GM23338 (cell line): Measurements from ENCODE around the gene RAP1GAP2. TPM values are rescaled to one million over a fixed set of nuclear protein-coding genes. Genes with fewer than 3 reads are reported as not detected.
A peak's percentile ranks its signal among the peaks of the same experiment; 100 is the strongest.

ENCODE experiments used
- ATAC-seq: fragments of 200-7000 bp; cut with Tn5 transposase; 3 replicates; pipeline ENCODE4 v1.9.1; 2020
- DNase-seq: peaks from one replicate; pipeline ENCODE4 v3.0.0-alpha.2; 2015; ENCODE audit warnings: low spot score
- H2AFZ ChIP-seq: fragments of 200-600 bp; sonication (generic); 2 replicates; pipeline ENCODE4 v1.8.0; 2016; ENCODE audit warnings: antibody characterized with exemption, mild to moderate bottlenecking, moderate library complexity
- H3F3A ChIP-seq: fragments of 200-600 bp; sonication (generic); replicated peaks from 2 replicates; pipeline ENCODE4 v1.8.0; 2017; ENCODE audit warnings: antibody characterized with exemption, mixed run types, low read depth
- H3K27ac ChIP-seq: fragments of 200-600 bp; sonication (generic); 2 replicates; pipeline ENCODE4 v1.6.1; 2016; ENCODE audit warnings: low read depth
- H3K27me3 ChIP-seq: fragments of 200-600 bp; sonication (generic); 2 replicates; pipeline ENCODE4 v1.8.0; 2016; ENCODE audit warnings: mild to moderate bottlenecking, mixed run types, moderate library complexity; ENCODE audit not compliant: insufficient read depth
- H3K36me3 ChIP-seq: fragments of 200-600 bp; sonication (generic); 2 replicates; pipeline ENCODE4 v1.8.0; 2016; ENCODE audit warnings: mild to moderate bottlenecking; ENCODE audit not compliant: insufficient read depth
- H3K4me1 ChIP-seq: fragments of 200-600 bp; sonication (generic); 2 replicates; pipeline ENCODE4 v1.8.0; 2016; ENCODE audit warnings: mild to moderate bottlenecking, moderate library complexity; ENCODE audit not compliant: insufficient read depth
- H3K4me2 ChIP-seq: fragments of 200-600 bp; sonication (generic); 2 replicates; pipeline ENCODE4 v1.7.1; 2017; ENCODE audit warnings: mixed run types
- H3K4me3 ChIP-seq: fragments of 200-600 bp; sonication (generic); 2 replicates; pipeline ENCODE4 v1.6.1; 2016; ENCODE audit warnings: mixed run types
- H3K79me2 ChIP-seq: fragments of 200-600 bp; sonication (generic); replicated peaks from 2 replicates; pipeline ENCODE4 v1.8.0; 2017; ENCODE audit warnings: mild to moderate bottlenecking; ENCODE audit not compliant: insufficient read depth
- H3K9me2 ChIP-seq: fragments of 200-600 bp; sonication (generic); 2 replicates; pipeline ENCODE4 v1.8.0; 2017; ENCODE audit not compliant: insufficient read depth
- H4K20me1 ChIP-seq: fragments of 200-600 bp; sonication (generic); replicated peaks from 2 replicates; pipeline ENCODE4 v1.8.0; 2017; ENCODE audit warnings: mild to moderate bottlenecking; ENCODE audit not compliant: insufficient read depth
- H3K27ac Mint-ChIP-seq: 2 replicates; pipeline ENCODE4 v1.8.0; 2020; ENCODE audit warnings: inconsistent platforms, mild to moderate bottlenecking, moderate library complexity, mixed read lengths
- H3K27me3 Mint-ChIP-seq: 3 replicates; pipeline ENCODE4 v1.8.0; 2022; ENCODE audit warnings: low read depth, mild to moderate bottlenecking, moderate library complexity, mixed read lengths, inconsistent platforms; ENCODE audit not compliant: insufficient read depth, poor library complexity
- H3K36me3 Mint-ChIP-seq: 3 replicates; pipeline ENCODE4 v1.8.0; 2021; ENCODE audit warnings: low read depth, mild to moderate bottlenecking, inconsistent platforms, moderate library complexity, mixed read lengths
- H3K4me1 Mint-ChIP-seq: 3 replicates; pipeline ENCODE4 v1.8.0; 2020; ENCODE audit warnings: mild to moderate bottlenecking, inconsistent platforms, mixed read lengths
- H3K4me3 Mint-ChIP-seq: 3 replicates; pipeline ENCODE4 v1.8.0; 2021; ENCODE audit warnings: moderate library complexity, mild to moderate bottlenecking, inconsistent platforms, mixed read lengths
- H3K9me3 Mint-ChIP-seq: 3 replicates; pipeline ENCODE4 v1.8.0; 2020; ENCODE audit warnings: moderate library complexity, mild to moderate bottlenecking, inconsistent platforms, mixed read lengths
- CREB1 ChIP-seq: fragments of 250-450 bp; sonication (Bioruptor Pico); IDR thresholded peaks from 2 replicates; pipeline ENCODE4 v1.5.0; 2020; ENCODE audit warnings: low read depth, mild to moderate bottlenecking, moderate library complexity
- ETS1 ChIP-seq: IDR thresholded peaks from 2 replicates; pipeline ENCODE4 v1.6.1; 2016; ENCODE audit warnings: antibody characterized with exemption
- EZH2 ChIP-seq: fragments of 200-600 bp; sonication (generic); IDR thresholded peaks from one replicate; pipeline ENCODE4 v1.8.0; 2017; ENCODE audit warnings: antibody characterized with exemption, mild to moderate bottlenecking, low read depth; ENCODE audit not compliant: unreplicated experiment
- EZH2phosphoT487 ChIP-seq: fragments of 200-600 bp; sonication (generic); IDR thresholded peaks from one replicate; pipeline ENCODE4 v1.8.1; 2018; ENCODE audit warnings: antibody characterized with exemption; ENCODE audit not compliant: unreplicated experiment
- JUNB ChIP-seq: IDR thresholded peaks from one replicate; pipeline ENCODE4 v1.6.1; 2016; ENCODE audit warnings: antibody characterized with exemption; ENCODE audit not compliant: unreplicated experiment
- ZNF114 ChIP-seq: fragments of 250-450 bp; sonication (Bioruptor Pico); IDR thresholded peaks from 2 replicates; pipeline ENCODE4 v1.5.0; 2020; ENCODE audit warnings: mild to moderate bottlenecking, moderate library complexity
- ZNF331 ChIP-seq: fragments of 250-450 bp; sonication (Bioruptor Pico); IDR thresholded peaks from 2 replicates; pipeline ENCODE4 v1.5.0; 2020; ENCODE audit warnings: low read depth, mild to moderate bottlenecking, moderate library complexity
- polyA plus RNA-seq: library from polyadenylated mRNA; unstranded; fragments of >200 nt; fragmentation: Nextera tagmentation; extraction: Ambion mirVana; gene quantifications from 2 replicates; pipeline ENCODE4 v1.2.1, GENCODE V29; 2016
- total RNA-seq: library from RNA; depleted of rRNA; stranded (reverse); fragments of >200 nt; shearing (Covaris generic); gene quantifications from 2 replicates; pipeline ENCODE4 v1.2.3, GENCODE V29; 2014
- TF ChIP-seq, protein P1 (sequence below): IDR thresholded peaks from one replicate; pipeline ENCODE4 v1.6.1; 2018; ENCODE audit warnings: antibody characterized with exemption; ENCODE audit not compliant: unreplicated experiment
- TF ChIP-seq, protein P2 (sequence below), 2 experiments: fragments of 200-600 bp in 1 of 2; sonication (generic) in 1 of 2; conservative IDR thresholded peaks; 2 replicates each; pipeline versions ENCODE4 v1.5.1 to v1.6.1; 2016 to 2017; ENCODE audit warnings: antibody characterized with exemption in 2 of 2, low read depth in 2 of 2, mild to moderate bottlenecking in 2 of 2, moderate library complexity in 1 of 2

Gene RAP1GAP2
- total and polyA plus RNA-seq, 2 experiments from 2014 or later = 17.8 to 46.1 TPM

GRCh38 chr17:2899906-2900305 lies 103.7 kb downstream of the RAP1GAP2 start (continued):
- TF ChIP-seq, protein P1, sequence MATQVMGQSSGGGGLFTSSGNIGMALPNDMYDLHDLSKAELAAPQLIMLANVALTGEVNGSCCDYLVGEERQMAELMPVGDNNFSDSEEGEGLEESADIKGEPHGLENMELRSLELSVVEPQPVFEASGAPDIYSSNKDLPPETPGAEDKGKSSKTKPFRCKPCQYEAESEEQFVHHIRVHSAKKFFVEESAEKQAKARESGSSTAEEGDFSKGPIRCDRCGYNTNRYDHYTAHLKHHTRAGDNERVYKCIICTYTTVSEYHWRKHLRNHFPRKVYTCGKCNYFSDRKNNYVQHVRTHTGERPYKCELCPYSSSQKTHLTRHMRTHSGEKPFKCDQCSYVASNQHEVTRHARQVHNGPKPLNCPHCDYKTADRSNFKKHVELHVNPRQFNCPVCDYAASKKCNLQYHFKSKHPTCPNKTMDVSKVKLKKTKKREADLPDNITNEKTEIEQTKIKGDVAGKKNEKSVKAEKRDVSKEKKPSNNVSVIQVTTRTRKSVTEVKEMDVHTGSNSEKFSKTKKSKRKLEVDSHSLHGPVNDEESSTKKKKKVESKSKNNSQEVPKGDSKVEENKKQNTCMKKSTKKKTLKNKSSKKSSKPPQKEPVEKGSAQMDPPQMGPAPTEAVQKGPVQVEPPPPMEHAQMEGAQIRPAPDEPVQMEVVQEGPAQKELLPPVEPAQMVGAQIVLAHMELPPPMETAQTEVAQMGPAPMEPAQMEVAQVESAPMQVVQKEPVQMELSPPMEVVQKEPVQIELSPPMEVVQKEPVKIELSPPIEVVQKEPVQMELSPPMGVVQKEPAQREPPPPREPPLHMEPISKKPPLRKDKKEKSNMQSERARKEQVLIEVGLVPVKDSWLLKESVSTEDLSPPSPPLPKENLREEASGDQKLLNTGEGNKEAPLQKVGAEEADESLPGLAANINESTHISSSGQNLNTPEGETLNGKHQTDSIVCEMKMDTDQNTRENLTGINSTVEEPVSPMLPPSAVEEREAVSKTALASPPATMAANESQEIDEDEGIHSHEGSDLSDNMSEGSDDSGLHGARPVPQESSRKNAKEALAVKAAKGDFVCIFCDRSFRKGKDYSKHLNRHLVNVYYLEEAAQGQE = no peak
- TF ChIP-seq EZH2 (no peak), EZH2phosphoT487 (no peak), CREB1 (no peak), ZNF114 (no peak), ZNF331 (no peak)

GRCh38 chr17:2900842-2901241 lies 104.6 kb downstream of the RAP1GAP2 start:
- H3K4me3 Mint-ChIP-seq = no peak overlapping the region
- Histone ChIP-seq H3K4me1 (peaks cover 22% of the 10 kb centered on the region; the same call in 1 of the 2 replicates), H3K4me3 (no peak overlapping the region), H3K4me2 (no peak overlapping the region), H4K20me1 (peaks cover 56% of the 10 kb centered on the region), H3K27me3 (no peaks in the 10 kb centered on the region), H2AFZ (no peak overlapping the region), H3F3A (no peaks in the 10 kb centered on the region), H3K27ac (no peak overlapping the region), H3K36me3 (no peaks in the 10 kb centered on the region), H3K9me2 (no peaks in the 10 kb centered on the region), H3K79me2 (peaks cover 95% of the 10 kb centered on the region)
- DNase-seq (no peak), ATAC-seq (no peak)
- peaks cover 39% of the 10 kb centered on the region for H3K4me1 Mint-ChIP-seq
- no peak for TF ChIP-seq ZNF331
- TF ChIP-seq, protein P2, sequence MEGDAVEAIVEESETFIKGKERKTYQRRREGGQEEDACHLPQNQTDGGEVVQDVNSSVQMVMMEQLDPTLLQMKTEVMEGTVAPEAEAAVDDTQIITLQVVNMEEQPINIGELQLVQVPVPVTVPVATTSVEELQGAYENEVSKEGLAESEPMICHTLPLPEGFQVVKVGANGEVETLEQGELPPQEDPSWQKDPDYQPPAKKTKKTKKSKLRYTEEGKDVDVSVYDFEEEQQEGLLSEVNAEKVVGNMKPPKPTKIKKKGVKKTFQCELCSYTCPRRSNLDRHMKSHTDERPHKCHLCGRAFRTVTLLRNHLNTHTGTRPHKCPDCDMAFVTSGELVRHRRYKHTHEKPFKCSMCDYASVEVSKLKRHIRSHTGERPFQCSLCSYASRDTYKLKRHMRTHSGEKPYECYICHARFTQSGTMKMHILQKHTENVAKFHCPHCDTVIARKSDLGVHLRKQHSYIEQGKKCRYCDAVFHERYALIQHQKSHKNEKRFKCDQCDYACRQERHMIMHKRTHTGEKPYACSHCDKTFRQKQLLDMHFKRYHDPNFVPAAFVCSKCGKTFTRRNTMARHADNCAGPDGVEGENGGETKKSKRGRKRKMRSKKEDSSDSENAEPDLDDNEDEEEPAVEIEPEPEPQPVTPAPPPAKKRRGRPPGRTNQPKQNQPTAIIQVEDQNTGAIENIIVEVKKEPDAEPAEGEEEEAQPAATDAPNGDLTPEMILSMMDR (conservative IDR thresholded peaks at IDR 0.05; ENCODE audit: low read depth in 2 of 2) = peak in 1 of 2 experiments; percentile 11; a peak in 1 of 4 replicates
- peaks cover 23% of the 10 kb centered on the region for H3K27me3 Mint-ChIP-seq
- H3K9me3 Mint-ChIP-seq = no peaks in the 10 kb centered on the region
- peaks cover 17% of the 10 kb centered on the region for H3K36me3 Mint-ChIP-seq
- no peak overlapping the region for H3K27ac Mint-ChIP-seq

GRCh38 chr17:2901582-2901981 lies 105.3 kb downstream of the RAP1GAP2 start:
- Histone ChIP-seq H3K9me2 (no peaks in the 10 kb centered on the region), H3K27me3 (no peaks in the 10 kb centered on the region), H3F3A (no peaks in the 10 kb centered on the region), H3K79me2 (peaks cover 89% of the 10 kb centered on the region), H3K4me1 (peaks cover 22% of the 10 kb centered on the region; the same call in 1 of the 2 replicates), H2AFZ (no peak overlapping the region), H3K4me2 (no peak overlapping the region), H3K4me3 (no peak overlapping the region), H4K20me1 (peaks cover 56% of the 10 kb centered on the region), H3K36me3 (no peaks in the 10 kb centered on the region), H3K27ac (no peak overlapping the region)
- no peak for DNase-seq
- Mint-ChIP-seq H3K4me1 (peaks cover 36% of the 10 kb centered on the region), H3K9me3 (peaks cover under 1% of the 10 kb centered on the region; the same call in 1 of the 3 replicates), H3K27ac (no peak overlapping the region), H3K27me3 (peaks cover 21% of the 10 kb centered on the region), H3K36me3 (peaks cover 21% of the 10 kb centered on the region), H3K4me3 (no peak overlapping the region)
- ATAC-seq = no peak
- TF ChIP-seq, protein P2 (conservative IDR thresholded peaks at IDR 0.05; ENCODE audit: low read depth in 2 of 2) = no peak
- TF ChIP-seq JUNB (no peak), ETS1 (no peak), ZNF331 (no peak)
